Activated T-helper 17 cell treated with anti-CD3 and anti-CD28 coated beads, Interleukin-2, amount 50 U/mL, for 72 hours (primary cell): Measurements from ENCODE around the gene SSTR3. TPM values are rescaled to one million over a fixed set of nuclear protein-coding genes. Genes with fewer than 3 reads are reported as not detected.

ENCODE experiments used
- ATAC-seq: fragments of 150-1000 bp; cut with Tn5 transposase; replicated peaks from 2 replicates; pipeline ENCODE4 v1.10.0; 2021; ENCODE audit warnings: mild to moderate bottlenecking, moderate library complexity
- H3K27ac Mint-ChIP-seq: one replicate; pipeline ENCODE4 v1.8.0; 2022; ENCODE audit warnings: mixed read lengths
- H3K27me3 Mint-ChIP-seq: one replicate; pipeline ENCODE4 v1.8.0; 2022; ENCODE audit warnings: mixed read lengths
- H3K36me3 Mint-ChIP-seq: one replicate; pipeline ENCODE4 v1.8.0; 2022; ENCODE audit warnings: low read depth, mild to moderate bottlenecking, mixed read lengths
- H3K4me1 Mint-ChIP-seq: one replicate; pipeline ENCODE4 v1.8.0; 2022; ENCODE audit warnings: mixed read lengths
- H3K4me3 Mint-ChIP-seq: one replicate; pipeline ENCODE4 v1.8.0; 2022; ENCODE audit warnings: mild to moderate bottlenecking, mixed read lengths
- H3K9me3 Mint-ChIP-seq: one replicate; pipeline ENCODE4 v1.8.0; 2022; ENCODE audit warnings: mixed read lengths
- total RNA-seq, 2 donors: library from RNA; stranded (reverse); gene quantifications; one replicate each; pipeline ENCODE4 v1.2.3, GENCODE V29; 2022

The SSTR3 gene
- total RNA-seq, 2 donors from 2014 or later: 2.6 to 16.2 TPM

GRCh38 chr22:37226514-37226913 is 14.2 kb upstream of the SSTR3 start:
- H3K9me3 Mint-ChIP-seq: peaks cover 4% of the 10 kb centered on the region
- H3K27me3 Mint-ChIP-seq: no peaks in the 10 kb centered on the region
- peaks cover 69% of the 10 kb centered on the region for H3K4me1 Mint-ChIP-seq
- peak overlapping the region; percentile 92 for H3K4me3 Mint-ChIP-seq
- H3K27ac Mint-ChIP-seq: peak overlapping the region; percentile 91
- no peak for ATAC-seq
- H3K36me3 Mint-ChIP-seq: peaks cover 95% of the 10 kb centered on the region

GRCh38 chr22:37226087-37226486 is 13.8 kb upstream of the SSTR3 start:
- Mint-ChIP-seq H3K27ac (peak overlapping the region; percentile 91), H3K36me3 (peaks cover 95% of the 10 kb centered on the region), H3K9me3 (peaks cover 7% of the 10 kb centered on the region), H3K4me1 (peaks cover 69% of the 10 kb centered on the region), H3K4me3 (peak overlapping the region; percentile 92), H3K27me3 (no peaks in the 10 kb centered on the region)
- ATAC-seq: no peak

GRCh38 chr22:37225481-37225880 is 13.2 kb upstream of the SSTR3 start:
- H3K27ac Mint-ChIP-seq: peak overlapping the region; percentile 91
- ATAC-seq: no peak
- peaks cover 95% of the 10 kb centered on the region for H3K36me3 Mint-ChIP-seq
- H3K4me3 Mint-ChIP-seq: peak overlapping the region; percentile 92
- H3K9me3 Mint-ChIP-seq: peaks cover 12% of the 10 kb centered on the region
- H3K4me1 Mint-ChIP-seq: peaks cover 69% of the 10 kb centered on the region
- no peaks in the 10 kb centered on the region for H3K27me3 Mint-ChIP-seq

- H3K27ac Mint-ChIP-seq: peak overlapping the region; percentile 91
- peak overlapping the region; percentile 92 for H3K4me3 Mint-ChIP-seq
- peaks cover 71% of the 10 kb centered on the region for H3K4me1 Mint-ChIP-seq
- H3K9me3 Mint-ChIP-seq: peaks cover 12% of the 10 kb centered on the region
- no peaks in the 10 kb centered on the region for H3K27me3 Mint-ChIP-seq
- ATAC-seq: no peak
- peaks cover 95% of the 10 kb centered on the region for H3K36me3 Mint-ChIP-seq
Measured at GRCh38 chr22:37224757-37225420, 12.6 kb upstream of the SSTR3 start.

GRCh38 chr22:37223965-37224551 is 11.8 kb upstream of the SSTR3 start:
- Mint-ChIP-seq H3K9me3 (peaks cover 12% of the 10 kb centered on the region), H3K36me3 (peaks cover 95% of the 10 kb centered on the region), H3K27ac (peak overlapping the region; percentile 91), H3K4me1 (peaks cover 71% of the 10 kb centered on the region), H3K27me3 (no peaks in the 10 kb centered on the region), H3K4me3 (peak overlapping the region; percentile 92)
- ATAC-seq: peak; percentile 8

- H3K4me3 Mint-ChIP-seq: peak overlapping the region; percentile 92
- H3K36me3 Mint-ChIP-seq: peaks cover 93% of the 10 kb centered on the region
- no peaks in the 10 kb centered on the region for H3K27me3 Mint-ChIP-seq
- ATAC-seq: peak; percentile 55
- H3K4me1 Mint-ChIP-seq: peaks cover 76% of the 10 kb centered on the region
- H3K27ac Mint-ChIP-seq: peak overlapping the region; percentile 91
- peaks cover 12% of the 10 kb centered on the region for H3K9me3 Mint-ChIP-seq
Measured at GRCh38 chr22:37222440-37222971, 10.2 kb upstream of the SSTR3 start.

- Mint-ChIP-seq H3K4me3 (peak overlapping the region; percentile 92), H3K36me3 (peaks cover 92% of the 10 kb centered on the region)
Measured at GRCh38 chr22:37221424-37222333, 9.4 kb upstream of the SSTR3 start.

GRCh38 chr22:37220543-37220981 is 8.3 kb upstream of the SSTR3 start:
- Mint-ChIP-seq H3K27ac (peak overlapping the region; percentile 91), H3K9me3 (peaks cover 12% of the 10 kb centered on the region), H3K36me3 (peaks cover 82% of the 10 kb centered on the region), H3K27me3 (no peaks in the 10 kb centered on the region), H3K4me1 (peaks cover 65% of the 10 kb centered on the region), H3K4me3 (peak overlapping the region; percentile 92)
- ATAC-seq: no peak

More at GRCh38 chr22:37221424-37222333, 9.4 kb upstream of the SSTR3 start:
- Mint-ChIP-seq H3K4me1 (peaks cover 76% of the 10 kb centered on the region), H3K27ac (peak overlapping the region; percentile 91), H3K27me3 (no peaks in the 10 kb centered on the region), H3K9me3 (peaks cover 12% of the 10 kb centered on the region)
- no peak for ATAC-seq

GRCh38 chr22:37219533-37219932 is 7.3 kb upstream of the SSTR3 start:
- H3K36me3 Mint-ChIP-seq: peaks cover 79% of the 10 kb centered on the region
- H3K4me3 Mint-ChIP-seq: peak overlapping the region; percentile 92
- peaks cover 54% of the 10 kb centered on the region for H3K4me1 Mint-ChIP-seq
- H3K27ac Mint-ChIP-seq: peak overlapping the region; percentile 91
- peaks cover 12% of the 10 kb centered on the region for H3K9me3 Mint-ChIP-seq
- peak; percentile 53 for ATAC-seq
- no peaks in the 10 kb centered on the region for H3K27me3 Mint-ChIP-seq

- Mint-ChIP-seq H3K36me3 (peaks cover 72% of the 10 kb centered on the region), H3K4me1 (peaks cover 48% of the 10 kb centered on the region), H3K9me3 (peaks cover 12% of the 10 kb centered on the region), H3K27me3 (no peaks in the 10 kb centered on the region), H3K27ac (peak overlapping the region; percentile 91), H3K4me3 (peak overlapping the region; percentile 92)
- ATAC-seq: peak; percentile 56
Measured at GRCh38 chr22:37218771-37219411, 6.6 kb upstream of the SSTR3 start.

GRCh38 chr22:37218399-37218770 is 6.1 kb upstream of the SSTR3 start:
- Mint-ChIP-seq H3K9me3 (peaks cover 12% of the 10 kb centered on the region), H3K36me3 (peaks cover 67% of the 10 kb centered on the region), H3K27me3 (no peaks in the 10 kb centered on the region), H3K27ac (peak overlapping the region; percentile 91), H3K4me3 (peak overlapping the region; percentile 92), H3K4me1 (peaks cover 43% of the 10 kb centered on the region)
- no peak for ATAC-seq

- Mint-ChIP-seq H3K4me3 (no peak overlapping the region), H3K4me1 (peaks cover 32% of the 10 kb centered on the region)
Measured at GRCh38 chr22:37215890-37216289, 3.6 kb upstream of the SSTR3 start.

GRCh38 chr22:37214731-37215030 is 2.4 kb upstream of the SSTR3 start:
- H3K9me3 Mint-ChIP-seq: no peaks in the 10 kb centered on the region
- H3K27me3 Mint-ChIP-seq: no peaks in the 10 kb centered on the region
- peak overlapping the region; percentile 15 for H3K27ac Mint-ChIP-seq
- peaks cover 31% of the 10 kb centered on the region for H3K36me3 Mint-ChIP-seq
- H3K4me1 Mint-ChIP-seq: peaks cover 23% of the 10 kb centered on the region
- no peak overlapping the region for H3K4me3 Mint-ChIP-seq
- no peak for ATAC-seq

More at GRCh38 chr22:37215890-37216289, 3.6 kb upstream of the SSTR3 start:
- no peak for ATAC-seq
- H3K9me3 Mint-ChIP-seq: peaks cover 4% of the 10 kb centered on the region
- H3K36me3 Mint-ChIP-seq: peaks cover 44% of the 10 kb centered on the region
- H3K27me3 Mint-ChIP-seq: no peaks in the 10 kb centered on the region
- H3K27ac Mint-ChIP-seq: no peak overlapping the region
